Fibroblast of skin of left biceps (primary cell): ENCODE results near the gene KCNH4.
A peak's percentile ranks its signal among the peaks of the same experiment; 100 is the strongest.
"Not testable (repeated sequence)": the region's sequence is repeated elsewhere in the genome, so short reads cannot be mapped to it uniquely, and the experiment has no call there.

Source experiments
- DNase-seq, 2 experiments: peaks; one replicate each; pipeline ENCODE4 v3.0.0-alpha.2; 2013; ENCODE audit warnings: low read depth in 2 of 2

KCNH4 gene

GRCh38 chr17:42193969-42194899 is 13.3 kb upstream of the KCNH4 start, which contains the start of gene GHDC:
TSS of gene GHDC (minus strand) at chr17:42194494. CDS start at chr17:42193581, 913 bp downstream.
- DNase-seq = peak; percentile 12 to 28

- DNase-seq = no peak
These were observed 12.4 kb upstream of the KCNH4 start for GRCh38 chr17:42193216-42193968.

- no peak for DNase-seq
These were observed 11.5 kb upstream of the KCNH4 start for GRCh38 chr17:42192189-42193126.

GRCh38 chr17:42191275-42191608 is 10.3 kb upstream of the KCNH4 start:
- no peak for DNase-seq

- DNase-seq = no peak
These were observed 9.7 kb upstream of the KCNH4 start for GRCh38 chr17:42190491-42191274.

GRCh38 chr17:42189651-42189965 is 8.7 kb upstream of the KCNH4 start:
- DNase-seq = no peak

GRCh38 chr17:42188749-42189650 is 8.1 kb upstream of the KCNH4 start:
- DNase-seq = no peak

GRCh38 chr17:42187833-42188232 is 6.9 kb upstream of the KCNH4 start:
- no peak for DNase-seq

- not testable (repeated sequence) for DNase-seq
These were observed 5.2 kb upstream of the KCNH4 start for GRCh38 chr17:42186191-42186590.

GRCh38 chr17:42185621-42185930 is 4.6 kb upstream of the KCNH4 start:
- no peak for DNase-seq

- no peak for DNase-seq
These were observed 4.0 kb upstream of the KCNH4 start, which contains the start of gene HCRT for GRCh38 chr17:42184713-42185620. TSS of gene HCRT (minus strand) at chr17:42185452. CDS start at chr17:42185365, 87 bp downstream.

GRCh38 chr17:42183741-42184711 is 3.1 kb upstream of the KCNH4 start:
- DNase-seq = peak; percentile 15 to 17

GRCh38 chr17:42182927-42183734 is 2.2 kb upstream of the KCNH4 start:
- no peak for DNase-seq

GRCh38 chr17:42181851-42182207 is 887 bp upstream of the KCNH4 start:
- DNase-seq = no peak

GRCh38 chr17:42180411-42180921 is 476 bp downstream of the KCNH4 start:
- no peak for DNase-seq

- no peak for DNase-seq
These were observed 981 bp downstream of the KCNH4 start for GRCh38 chr17:42179911-42180410.

- no peak for DNase-seq
These were observed 1.6 kb downstream of the KCNH4 start for GRCh38 chr17:42179335-42179734.
